ENCODE data around the gene MINAR1. TPM values are rescaled to one million over a fixed set of nuclear protein-coding genes. Genes with fewer than 3 reads are reported as not detected.

The MINAR1 gene
- total RNA-seq, 2 experiments from 2014 or later, result 0.11 to 0.14 TPM

DNA sequence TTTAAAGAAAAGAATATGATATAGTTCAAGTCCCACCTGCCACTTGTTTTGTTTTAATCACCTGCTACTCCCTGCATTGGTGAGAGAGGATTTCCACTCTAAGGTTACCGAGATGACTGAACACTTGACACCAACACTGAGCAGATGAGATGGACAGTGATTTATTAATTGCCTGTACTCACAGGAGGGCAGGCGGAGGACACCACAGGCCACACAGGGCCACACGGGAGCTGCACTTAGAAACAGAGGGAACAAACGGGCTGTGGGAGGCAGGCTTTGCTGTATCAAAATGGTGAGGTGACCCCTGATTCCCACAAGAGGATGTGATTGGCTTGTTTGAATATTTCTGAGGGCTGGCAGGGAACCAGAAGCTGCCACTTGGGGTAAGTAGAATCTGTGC is 10.8 kb downstream of the MINAR1 start:
- no peak for DNase-seq
- Histone ChIP-seq H3K4me1 (ENCODE audit: insufficient read depth, low read length) (no peaks in the 10 kb centered on the region), H3K36me3 (ENCODE audit: insufficient read depth, low read length) (no peaks in the 10 kb centered on the region), H3K9me3 (ENCODE audit: control insufficient read depth in 1 of 2, insufficient read depth in 1 of 2, low read length in 2 of 2) (peaks cover 4 to 5% of the 10 kb centered on the region in 2 experiments), H3K27me3 (ENCODE audit: control insufficient read depth in 1 of 2, insufficient read depth in 2 of 2, low read length in 2 of 2) (peaks cover 0 to 2% of the 10 kb centered on the region in 2 experiments), H3K27ac (ENCODE audit: low read depth in 1 of 2, low read length in 2 of 2) (no peak overlapping the region), H3K4me3 (ENCODE audit: low read length) (no peak overlapping the region)
- H3K27ac Mint-ChIP-seq, result no peak overlapping the region
- POLR2A ChIA-PET, result no interaction called here
- intact Hi-C loops (cut with DNase I, micrococcal nuclease), result no loop called here
- no peaks in the 10 kb centered on the region for H3K4me1 Mint-ChIP-seq (ENCODE audit: low read depth)
- H3K36me3 Mint-ChIP-seq (ENCODE audit: low read depth), result no peaks in the 10 kb centered on the region
- TF ChIP-seq, protein P1, sequence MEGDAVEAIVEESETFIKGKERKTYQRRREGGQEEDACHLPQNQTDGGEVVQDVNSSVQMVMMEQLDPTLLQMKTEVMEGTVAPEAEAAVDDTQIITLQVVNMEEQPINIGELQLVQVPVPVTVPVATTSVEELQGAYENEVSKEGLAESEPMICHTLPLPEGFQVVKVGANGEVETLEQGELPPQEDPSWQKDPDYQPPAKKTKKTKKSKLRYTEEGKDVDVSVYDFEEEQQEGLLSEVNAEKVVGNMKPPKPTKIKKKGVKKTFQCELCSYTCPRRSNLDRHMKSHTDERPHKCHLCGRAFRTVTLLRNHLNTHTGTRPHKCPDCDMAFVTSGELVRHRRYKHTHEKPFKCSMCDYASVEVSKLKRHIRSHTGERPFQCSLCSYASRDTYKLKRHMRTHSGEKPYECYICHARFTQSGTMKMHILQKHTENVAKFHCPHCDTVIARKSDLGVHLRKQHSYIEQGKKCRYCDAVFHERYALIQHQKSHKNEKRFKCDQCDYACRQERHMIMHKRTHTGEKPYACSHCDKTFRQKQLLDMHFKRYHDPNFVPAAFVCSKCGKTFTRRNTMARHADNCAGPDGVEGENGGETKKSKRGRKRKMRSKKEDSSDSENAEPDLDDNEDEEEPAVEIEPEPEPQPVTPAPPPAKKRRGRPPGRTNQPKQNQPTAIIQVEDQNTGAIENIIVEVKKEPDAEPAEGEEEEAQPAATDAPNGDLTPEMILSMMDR (IDR thresholded peaks at IDR 0.05), result no peak
- H3K27me3 Mint-ChIP-seq, result no peaks in the 10 kb centered on the region
- H3K9me3 Mint-ChIP-seq, result no peaks in the 10 kb centered on the region
- ATAC-seq (ENCODE audit: poor library complexity), result no peak
- CTCF ChIA-PET, result interaction anchor here (0.7 kb wide), 2 partner anchors 10 to 30 kb away, joined by 3 to 4 read pairs; no protein-coding TSS in a partner anchor
- H3K4me3 Mint-ChIP-seq, result no peak overlapping the region

DNA sequence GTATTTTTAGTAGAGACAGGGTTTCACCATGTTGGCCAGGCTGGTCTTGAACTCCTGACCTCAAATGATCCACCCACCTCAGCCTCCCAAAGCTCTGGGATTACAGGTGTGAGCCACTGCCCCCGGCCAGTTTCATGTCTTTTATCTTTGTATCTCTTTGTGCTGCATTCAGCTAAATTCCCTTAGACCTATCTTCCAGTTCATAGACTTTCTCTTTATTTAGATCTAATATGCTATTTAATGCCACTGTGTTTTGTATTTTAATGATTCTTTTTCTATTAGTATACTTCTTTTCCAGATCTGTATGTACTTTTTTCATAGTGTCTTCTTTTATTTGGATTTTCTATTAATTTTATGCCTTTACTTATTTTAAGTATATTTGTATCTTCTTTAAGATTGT is 14.9 kb downstream of the MINAR1 start:
- H3K27me3 Mint-ChIP-seq, result peaks cover 13% of the 10 kb centered on the region
- Histone ChIP-seq H3K36me3 (ENCODE audit: insufficient read depth, low read length) (no peaks in the 10 kb centered on the region), H3K27ac (ENCODE audit: low read depth in 1 of 2, low read length in 2 of 2) (no peak overlapping the region), H3K27me3 (ENCODE audit: control insufficient read depth in 1 of 2, insufficient read depth in 2 of 2, low read length in 2 of 2) (peaks cover 6 to 10% of the 10 kb centered on the region in 2 experiments), H3K9me3 (ENCODE audit: control insufficient read depth in 1 of 2, insufficient read depth in 1 of 2, low read length in 2 of 2) (peaks cover 4 to 5% of the 10 kb centered on the region in 2 experiments), H3K4me1 (ENCODE audit: insufficient read depth, low read length) (no peaks in the 10 kb centered on the region), H3K4me3 (ENCODE audit: low read length) (no peak overlapping the region)
- intact Hi-C loops (cut with DNase I, micrococcal nuclease), result no loop called here
- ChIA-PET POLR2A (no interaction called here), CTCF (no interaction called here)
- H3K36me3 Mint-ChIP-seq (ENCODE audit: low read depth), result no peaks in the 10 kb centered on the region
- H3K27ac Mint-ChIP-seq, result no peak overlapping the region
- no peaks in the 10 kb centered on the region for H3K9me3 Mint-ChIP-seq
- ATAC-seq (ENCODE audit: poor library complexity), result no peak
- DNase-seq, result no peak
- H3K4me3 Mint-ChIP-seq, result no peak overlapping the region
- TF ChIP-seq, protein P1 (IDR thresholded peaks at IDR 0.05), result no peak
- no peaks in the 10 kb centered on the region for H3K4me1 Mint-ChIP-seq (ENCODE audit: low read depth)

DNA sequence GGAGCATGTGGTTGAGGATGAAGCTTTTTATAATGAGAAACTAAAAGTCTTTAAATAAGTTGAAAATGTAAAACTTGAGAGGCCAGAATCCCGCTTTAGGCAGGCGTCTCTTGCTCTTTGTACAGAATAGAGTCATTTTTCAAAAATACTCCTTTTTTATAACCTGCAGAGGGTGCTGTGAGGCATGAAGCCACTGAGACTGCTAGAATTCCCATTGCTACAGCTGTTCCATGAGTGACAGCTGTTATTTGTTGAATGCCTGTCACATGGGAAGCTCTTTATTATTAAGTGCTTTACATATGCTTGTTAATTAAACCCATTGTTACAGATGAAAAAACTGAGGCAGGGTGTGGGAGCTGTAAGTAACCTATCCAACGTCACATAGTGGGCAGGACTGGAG is 18.5 kb downstream of the MINAR1 start:
- ATAC-seq (ENCODE audit: poor library complexity), result no peak
- no peak overlapping the region for H3K27ac Mint-ChIP-seq
- H3K9me3 Mint-ChIP-seq, result no peaks in the 10 kb centered on the region
- TF ChIP-seq, protein P1 (IDR thresholded peaks at IDR 0.05), result no peak
- no peaks in the 10 kb centered on the region for H3K36me3 Mint-ChIP-seq (ENCODE audit: low read depth)
- H3K4me1 Mint-ChIP-seq (ENCODE audit: low read depth), result no peaks in the 10 kb centered on the region
- peaks cover 13% of the 10 kb centered on the region for H3K27me3 Mint-ChIP-seq
- Histone ChIP-seq H3K9me3 (ENCODE audit: control insufficient read depth in 1 of 2, insufficient read depth in 1 of 2, low read length in 2 of 2) (peaks cover 4 to 5% of the 10 kb centered on the region in 2 experiments), H3K27me3 (ENCODE audit: control insufficient read depth in 1 of 2, insufficient read depth in 2 of 2, low read length in 2 of 2) (peaks cover 6 to 10% of the 10 kb centered on the region in 2 experiments), H3K27ac (ENCODE audit: low read depth in 1 of 2, low read length in 2 of 2) (no peak overlapping the region), H3K36me3 (ENCODE audit: insufficient read depth, low read length) (no peaks in the 10 kb centered on the region), H3K4me3 (ENCODE audit: low read length) (no peak overlapping the region), H3K4me1 (ENCODE audit: insufficient read depth, low read length) (no peaks in the 10 kb centered on the region)
- POLR2A ChIA-PET, result no interaction called here
- H3K4me3 Mint-ChIP-seq, result no peak overlapping the region
- CTCF ChIA-PET, result no interaction called here
- no peak for DNase-seq
- intact Hi-C loops (cut with DNase I, micrococcal nuclease), result no loop called here
